Left hindlimb (tissue), 1 donor: Measurements from ENCODE around the gene C10orf62.
"Not testable (repeated sequence)": the region's sequence is repeated elsewhere in the genome, so short reads cannot be mapped to it uniquely, and the experiment has no call there.

Experiments
- DNase-seq: peaks from one replicate; pipeline ENCODE4 v3.0.0-alpha.2; 2018

Gene C10orf62

DNA sequence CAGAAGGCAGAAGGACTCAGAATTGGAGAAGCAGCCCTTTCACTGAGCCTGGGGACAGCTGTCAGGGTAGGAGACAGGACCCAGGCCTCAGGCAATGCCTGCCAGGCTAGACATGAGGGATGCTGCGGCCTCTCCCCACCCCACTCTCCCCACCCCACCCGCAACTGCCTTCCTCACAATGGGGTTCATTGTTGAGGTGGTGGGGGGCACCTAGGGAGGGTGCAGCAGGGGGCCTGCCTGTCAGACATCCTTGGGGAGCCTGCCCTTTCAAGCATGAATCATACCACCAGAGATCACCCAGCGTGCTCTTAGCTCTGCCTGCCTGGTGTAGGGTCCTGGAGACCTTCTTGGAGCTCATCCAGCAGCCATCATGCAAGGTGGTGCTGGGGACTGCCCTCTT is at the start of gene C10orf62:
Gene C10orf62, plus strand, starts transcription at position 243 of the 400 bp plus-strand sequence. CDS start 177 bp downstream, outside the sequence.
- no peak for DNase-seq

- no peak for DNase-seq
Observed at GRCh38 chr10:97540669-97541500, 48.6 kb upstream of the C10orf62 start.

DNA sequence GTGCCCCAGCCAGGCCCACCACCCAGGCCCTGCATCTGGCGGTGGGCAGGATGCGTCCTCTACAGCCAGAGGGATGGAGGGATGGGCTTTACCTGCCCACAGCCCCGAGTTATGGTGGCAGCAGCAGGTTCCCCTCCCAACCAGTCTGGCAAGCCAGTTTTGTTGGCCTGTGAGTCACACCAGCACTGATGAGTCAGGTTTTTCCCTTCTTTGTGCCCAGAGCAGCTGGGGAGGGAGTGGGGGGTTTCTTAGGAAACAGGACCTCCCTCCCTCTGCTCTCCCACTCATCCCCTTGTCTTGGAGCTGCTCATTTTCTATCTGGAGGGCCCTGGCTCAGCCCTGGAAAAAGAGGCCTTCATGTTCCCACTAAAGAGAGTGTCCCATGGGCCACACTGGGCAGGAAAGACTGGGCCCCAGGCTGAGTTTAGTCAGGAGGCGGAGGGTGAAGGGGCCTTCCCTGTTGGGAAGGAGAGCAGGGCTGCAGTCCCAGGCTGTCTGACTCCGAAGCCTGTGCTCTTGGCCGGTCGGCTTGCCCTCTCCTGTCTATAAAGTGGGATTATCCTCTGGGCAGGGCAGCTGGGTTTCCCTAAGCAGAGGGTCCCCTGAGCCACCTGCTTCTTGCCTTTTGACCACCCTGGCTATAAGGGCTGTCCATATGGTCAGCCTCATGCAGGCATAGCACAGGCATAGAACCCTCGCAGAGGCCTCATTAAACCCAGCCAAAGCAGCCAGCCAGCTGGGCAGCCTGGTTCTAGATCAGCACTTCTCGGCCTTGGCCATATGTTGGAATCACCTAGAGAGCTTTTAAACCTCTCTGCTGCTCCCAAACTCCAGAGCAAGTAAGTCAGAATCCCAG is 47.1 kb upstream of the C10orf62 start:
- DNase-seq, result peak; percentile 87

GRCh38 chr10:97543025-97543546 is 46.4 kb upstream of the C10orf62 start:
- DNase-seq, result peak; percentile 78

- DNase-seq, result no peak
Observed at GRCh38 chr10:97546456-97547270, 42.9 kb upstream of the C10orf62 start.

- DNase-seq, result no peak
Observed at GRCh38 chr10:97547271-97547600, 42.3 kb upstream of the C10orf62 start.

DNA sequence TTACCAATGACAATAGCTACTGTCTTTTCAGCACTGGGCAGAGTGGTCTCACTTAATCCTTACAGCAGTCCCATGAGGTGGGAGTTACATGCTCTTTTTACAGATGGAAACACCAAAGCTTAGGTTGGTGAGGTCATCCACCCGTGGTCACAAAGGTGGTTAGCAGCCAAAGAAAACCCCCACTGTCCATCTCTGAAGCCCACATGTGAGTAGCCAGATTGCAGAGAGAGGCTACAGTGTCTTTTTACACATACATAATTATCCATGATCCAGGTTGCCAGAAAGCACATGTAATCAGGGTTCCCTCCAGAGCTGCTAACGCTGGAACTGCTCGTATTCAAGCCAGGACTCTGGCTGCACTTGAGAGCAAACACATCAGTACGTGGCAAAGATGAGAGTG is 41.6 kb upstream of the C10orf62 start:
- DNase-seq, result peak; percentile 57

DNA sequence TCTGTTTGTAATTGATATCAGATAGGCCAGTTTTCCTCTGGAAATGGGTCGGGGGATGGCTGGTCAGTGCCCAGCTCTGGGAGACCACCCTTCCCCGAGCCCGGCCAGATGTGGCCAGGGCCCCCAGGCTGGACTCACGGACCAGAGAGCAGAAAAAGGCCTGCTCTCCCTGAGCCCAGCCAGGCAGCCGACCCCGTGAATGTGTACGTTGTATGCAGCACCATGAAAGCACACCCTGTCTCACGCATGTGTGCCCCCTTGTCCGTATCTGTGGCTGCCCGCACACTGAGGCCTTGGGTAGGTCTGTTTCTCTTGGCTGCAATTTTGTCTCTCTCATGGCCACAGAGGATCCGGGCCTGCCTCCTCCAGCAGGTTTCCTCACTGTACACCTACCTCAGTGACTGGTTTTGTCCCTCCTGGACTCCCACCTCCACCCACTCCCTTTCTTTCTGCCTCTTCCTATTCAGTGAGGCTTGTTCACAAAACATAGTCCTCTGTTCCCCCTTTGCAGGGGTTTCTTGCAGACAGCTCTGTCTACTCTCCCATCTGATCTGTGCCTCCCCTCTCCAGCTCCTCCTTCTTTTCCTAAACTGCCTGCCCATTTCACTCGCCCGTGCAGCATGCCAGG is 40.6 kb upstream of the C10orf62 start:
- peak; percentile 52 for DNase-seq

DNA sequence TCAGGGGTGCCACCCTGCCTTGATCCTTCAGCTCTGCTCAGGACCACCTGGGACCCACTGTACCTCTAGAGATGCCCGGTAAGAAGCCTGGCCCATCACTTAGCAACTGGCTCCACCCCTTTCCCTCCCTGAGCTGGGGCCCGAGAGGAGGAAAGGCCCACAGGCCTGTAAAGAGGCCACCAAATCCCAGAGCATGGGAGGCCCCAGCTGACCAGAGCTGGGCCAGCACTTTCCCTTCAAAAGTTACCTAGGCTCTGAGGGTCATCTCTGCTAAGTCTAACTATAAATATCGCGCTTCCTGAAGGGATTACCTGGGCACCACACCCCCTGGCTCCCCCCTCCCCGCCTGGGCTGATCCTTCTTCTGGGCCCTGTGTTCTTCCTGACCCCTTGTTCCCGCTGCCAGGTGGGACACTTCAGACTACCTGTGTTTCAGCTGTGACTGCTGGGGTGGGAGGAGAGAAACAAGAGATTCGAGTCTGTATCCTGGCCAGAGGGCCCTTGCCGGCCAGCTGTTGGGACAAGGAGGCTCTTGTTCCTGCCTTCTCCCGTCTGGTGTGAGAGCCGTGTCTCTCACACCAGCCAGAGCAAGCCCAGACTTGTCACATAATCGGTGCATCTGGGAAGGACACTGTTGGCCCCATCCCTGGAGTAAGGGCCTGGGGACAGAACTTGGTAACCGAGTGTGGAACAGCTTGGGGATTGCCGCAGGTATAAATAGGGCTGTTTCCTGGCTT is 39.8 kb upstream of the C10orf62 start:
- DNase-seq, result peak; percentile 61

- DNase-seq, result no peak
Observed at GRCh38 chr10:97550336-97551149, 39.0 kb upstream of the C10orf62 start.

GRCh38 chr10:97551271-97551670 is 38.2 kb upstream of the C10orf62 start:
- DNase-seq, result no peak

GRCh38 chr10:97553575-97554031 is 35.9 kb upstream of the C10orf62 start:
- DNase-seq, result peak; percentile 61

DNA sequence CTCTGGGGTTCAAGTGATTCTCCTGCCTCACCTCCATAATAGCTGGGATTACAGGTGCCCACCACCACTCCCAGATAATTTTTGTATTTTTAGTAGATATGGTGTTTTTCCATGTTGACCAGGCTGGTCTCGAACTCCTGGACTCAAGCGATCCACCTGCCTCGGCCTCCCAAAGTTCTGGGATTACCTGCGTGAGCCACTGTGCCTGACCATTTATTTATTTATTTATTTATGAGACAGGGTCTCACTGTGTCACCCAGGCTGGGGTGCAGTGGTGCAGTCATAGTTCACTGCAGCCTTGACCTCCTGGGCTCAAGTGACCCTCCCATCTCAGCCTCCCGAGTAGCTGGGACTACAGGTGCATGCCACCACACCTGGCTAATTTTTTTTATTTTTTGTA is 35.2 kb upstream of the C10orf62 start:
- DNase-seq, result not testable (repeated sequence)

GRCh38 chr10:97555541-97555940 is 34.0 kb upstream of the C10orf62 start:
- DNase-seq, result not testable (repeated sequence)

- DNase-seq, result not testable (repeated sequence)
Observed at GRCh38 chr10:97560731-97561381, 28.7 kb upstream of the C10orf62 start.

DNA sequence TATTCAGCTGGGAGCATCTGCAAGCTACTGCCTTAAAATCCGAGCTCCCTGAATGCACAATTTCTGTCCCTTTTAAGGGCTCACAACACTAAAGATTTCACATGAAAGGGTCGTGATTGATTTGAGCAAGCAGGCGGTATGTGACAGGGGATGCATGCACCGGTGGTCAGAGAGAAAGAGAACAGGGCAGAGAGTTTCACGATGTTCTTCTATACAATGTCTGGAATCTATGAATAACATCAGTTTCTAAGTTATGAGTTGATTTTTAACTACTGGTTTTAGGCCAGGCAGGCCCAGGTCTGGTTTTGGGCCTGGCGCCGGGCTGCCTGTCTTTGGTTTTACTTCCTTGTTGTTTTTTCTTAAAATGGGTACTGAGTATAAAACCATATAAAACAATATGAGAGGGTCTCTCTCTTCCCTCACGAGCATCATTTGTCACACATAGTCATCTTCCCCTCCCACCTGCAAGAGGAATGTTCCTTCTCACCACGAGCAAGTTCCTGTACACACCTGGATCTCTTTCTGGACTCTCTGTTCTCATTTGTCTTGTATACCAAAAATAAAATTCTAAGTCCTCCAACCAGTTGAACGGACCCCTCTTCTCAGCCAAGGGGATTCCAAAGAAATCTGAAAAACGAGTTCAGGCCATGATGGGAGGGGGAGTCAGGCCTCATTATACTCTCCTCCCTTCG is 28.0 kb upstream of the C10orf62 start:
- DNase-seq, result not testable (repeated sequence)

DNA sequence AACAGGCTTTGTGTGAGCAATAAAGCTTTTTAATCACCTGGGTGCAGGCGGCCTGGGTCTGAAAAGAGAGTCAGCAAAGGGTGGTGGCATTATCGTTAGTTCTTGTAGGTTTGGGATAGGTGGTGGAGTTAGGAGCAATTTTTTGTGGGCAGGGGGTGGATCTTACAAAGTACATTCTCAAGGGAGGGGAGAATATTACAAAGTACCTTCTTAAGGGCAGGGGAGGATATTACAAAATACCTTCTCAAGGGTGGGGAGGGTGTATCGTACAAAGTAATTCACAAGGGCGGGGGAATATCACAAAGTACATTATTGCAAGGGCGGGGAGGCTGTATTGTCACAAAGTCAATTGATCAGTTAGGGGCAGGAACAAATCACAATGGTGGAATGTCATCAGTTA is 27.2 kb upstream of the C10orf62 start:
- not testable (repeated sequence) for DNase-seq

DNA sequence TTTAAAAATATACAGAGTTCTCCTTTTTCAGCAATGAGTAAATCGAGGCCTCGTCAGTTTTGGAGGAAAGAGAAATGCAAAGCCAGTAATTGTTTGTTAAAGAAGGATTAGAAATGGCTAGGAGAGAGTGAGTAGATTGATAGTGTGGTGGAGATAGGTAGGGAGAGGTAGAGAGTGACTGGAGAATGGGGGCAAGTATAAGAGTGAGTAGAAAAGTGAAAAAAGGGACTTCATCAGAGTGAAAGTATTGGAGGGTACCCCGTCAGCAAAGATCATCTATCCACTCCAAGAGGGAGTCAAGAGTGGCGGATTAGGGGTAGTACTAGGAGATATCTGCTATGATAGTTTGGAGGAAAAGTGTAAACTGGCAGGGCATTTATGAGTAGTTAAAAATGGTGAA is 26.2 kb upstream of the C10orf62 start:
- DNase-seq, result no peak

DNA sequence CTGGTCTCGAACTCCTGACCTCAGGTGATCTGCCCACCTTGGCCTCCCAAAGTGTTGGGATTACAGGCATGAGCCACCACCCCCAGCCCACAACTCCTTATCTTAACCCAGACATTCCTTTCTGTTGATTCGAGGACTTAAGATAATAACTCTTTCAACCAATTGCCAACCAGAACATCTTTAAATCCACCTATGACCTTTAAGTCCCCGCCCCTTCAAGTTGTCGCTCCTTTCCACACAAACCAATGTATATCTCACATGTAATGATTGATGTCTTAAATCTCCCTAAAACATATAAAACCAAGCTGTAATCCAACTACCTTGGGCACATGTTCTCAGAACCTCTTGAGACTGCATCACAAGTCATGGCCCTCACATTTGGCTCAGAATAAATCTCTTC is 24.7 kb upstream of the C10orf62 start:
- DNase-seq, result no peak
